ENCODE results near the gene TSPEAR. TPM values are rescaled to one million over a fixed set of nuclear protein-coding genes. Genes with fewer than 3 reads are reported as not detected.

The TSPEAR gene
- total and polyA plus RNA-seq, 9 of the 15 experiments (the other 6 are each of a cell fraction or from before 2014, with no cell fraction given): not detected

GRCh38 chr21:44526096-44526997, 185.0 kb downstream of the TSPEAR start:
- in situ Hi-C loops (cut with MboI): no loop called here
- 2% methylated on average over 11 of the region's 12 CpGs for WGBS (ENCODE audit: insufficient coverage, low coverage, missing lambda C conversion rate)
- POLR2A ChIA-PET: interaction anchor here (0.5 kb wide), 1 partner anchor 42 kb away, joined by 3 read pairs; no protein-coding TSS in a partner anchor
- H3K79me2 ChIP-seq (ENCODE audit: control insufficient read depth, insufficient read depth, low read length): no peaks in the 10 kb centered on the region
- no peak overlapping the region for H2AFZ ChIP-seq (ENCODE audit: low read depth, low read length)
- H3K4me1 ChIP-seq (replicated peaks in 1 of 2; ENCODE audit: control insufficient read depth in 2 of 2, insufficient read depth in 2 of 2, low read length in 2 of 2): peaks cover 0 to 16% of the 10 kb centered on the region in 2 experiments; a peak in 1 of 5 replicates
- TF ChIP-seq USF2 (CRISPR knock-in tag; IDR thresholded peaks at IDR 0.05) (peak; percentile 10; the same call in 1 of the 2 replicates), DACH1 (IDR thresholded peaks at IDR 0.05; ENCODE audit: partially characterized antibody) (no peak)
- no peaks in the 10 kb centered on the region for H3K9me1 ChIP-seq (ENCODE audit: control insufficient read depth, insufficient read depth, low read length)
- H3K9ac ChIP-seq (ENCODE audit: insufficient read depth in 1 of 2, low read depth in 2 of 2, low read length in 2 of 2): no peak overlapping the region
- H4K20me1 ChIP-seq (replicated peaks; ENCODE audit: control insufficient read depth, insufficient read depth, low read length): peaks cover 13% of the 10 kb centered on the region; the same call in 1 of the 2 replicates
- ATAC-seq (no peak), DNase-seq (ENCODE audit: extremely low read depth in 1 of 4, low spot score in 3 of 4) (no peak), FAIRE-seq (no peak)
- no peak overlapping the region for H3K4me3 ChIP-seq
- peaks cover 30 to 64% of the 10 kb centered on the region in 2 experiments; a peak in 4 of 5 replicates for H3K27me3 ChIP-seq (ENCODE audit: control insufficient read depth in 2 of 2, insufficient read depth in 2 of 2, low read length in 2 of 2)
- no peak overlapping the region for H3K4me2 ChIP-seq (ENCODE audit: insufficient read depth, low read length)
- no TSS peak for BruUV-seq (replicated peaks)
- H3K27ac ChIP-seq (ENCODE audit: extremely low read depth, low read depth, low read length): no peak overlapping the region
- peaks cover 21% of the 10 kb centered on the region; the same call in 1 of the 2 replicates for H3K9me3 ChIP-seq (replicated peaks; ENCODE audit: control insufficient read depth, insufficient read depth, low read depth, low read length)
- intact Hi-C loops (cut with micrococcal nuclease): no loop called here
- CTCF ChIA-PET (ENCODE audit: low intra/inter-chr PET ratio): no interaction called here
- no peaks in the 10 kb centered on the region for H3K36me3 ChIP-seq (ENCODE audit: control insufficient read depth, insufficient read depth, low read length)
